ENCODE measurements around the gene LLGL1.

DNA sequence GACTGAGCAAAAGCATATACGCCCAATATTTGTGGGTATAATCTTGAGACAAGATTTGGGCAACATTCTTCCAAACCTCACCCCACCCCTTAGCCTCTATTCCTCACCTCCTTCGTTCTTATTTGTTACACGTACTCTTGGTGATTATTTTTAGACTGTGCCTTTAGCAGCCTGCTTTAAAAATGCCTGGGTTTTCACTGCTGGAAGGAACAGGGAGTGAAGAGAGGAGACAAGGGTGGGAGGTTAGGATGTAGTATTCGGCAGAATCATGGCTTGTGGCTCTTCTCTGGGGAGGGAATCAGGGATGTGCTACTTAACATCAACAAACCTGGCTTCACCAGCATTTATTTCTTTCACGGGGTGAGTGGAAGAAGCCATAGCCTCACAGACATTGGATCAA lies 30.2 kb upstream of the LLGL1 start:
- TF ChIP-seq CTCF (conservative IDR thresholded peaks at IDR 0.05 in 1 of 2, IDR thresholded peaks at IDR 0.05 in 1 of 2; ENCODE audit: low read depth in 1 of 2, low read length in 2 of 2): no peak
- no peak for TF ChIP-seq EZH2 (IDR thresholded peaks at IDR 0.05; ENCODE audit: low read length, missing control alignments)

Data from fibroblast of lung (primary cell).